GM18502 (cell line): Measurements from ENCODE around the gene GPR39.

ENCODE experiments used
- ATAC-seq: cut with Tn5 transposase; IDR thresholded peaks from one replicate; pipeline ENCODE4 v1.9.1; 2021; ENCODE audit warnings: mild to moderate bottlenecking; ENCODE audit not compliant: unreplicated experiment, poor library complexity

The GPR39 gene

DNA sequence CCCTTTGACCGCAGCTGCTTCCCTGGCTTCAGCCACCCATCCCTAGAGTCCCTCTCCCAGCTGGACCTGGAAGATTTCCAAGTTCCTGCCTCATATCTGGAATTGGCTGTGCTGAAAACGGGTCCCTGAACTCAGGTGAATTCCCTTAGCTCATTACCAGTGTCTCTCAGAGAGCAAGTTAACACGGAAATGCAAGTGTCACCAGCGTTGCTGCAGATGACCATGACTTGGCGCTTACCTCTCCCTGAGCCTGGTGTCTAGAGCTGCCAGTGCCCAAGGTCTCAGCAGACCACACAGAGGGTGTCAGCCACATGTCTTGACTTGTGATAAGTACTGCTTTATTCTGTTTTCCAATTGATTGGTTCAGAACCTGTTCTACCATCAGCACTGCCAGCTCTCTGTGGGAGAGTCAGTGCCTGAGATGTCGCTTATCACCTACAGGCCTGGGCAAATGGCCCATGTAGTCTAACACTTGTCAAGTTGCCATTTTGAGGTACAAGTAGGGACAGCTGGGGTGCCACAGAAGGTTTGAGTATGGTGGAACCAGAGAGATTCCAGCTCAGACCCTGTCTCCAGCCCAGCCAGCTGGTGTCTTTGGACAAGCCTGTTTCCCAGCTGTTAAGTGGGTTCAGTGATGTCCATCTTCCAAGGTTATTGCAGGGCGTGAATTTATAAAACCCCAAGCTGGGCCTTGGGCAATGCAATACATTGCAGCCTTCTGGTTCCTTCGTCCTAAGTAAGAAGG lies 204.7 kb downstream of the GPR39 start:
- ATAC-seq, result no peak

DNA sequence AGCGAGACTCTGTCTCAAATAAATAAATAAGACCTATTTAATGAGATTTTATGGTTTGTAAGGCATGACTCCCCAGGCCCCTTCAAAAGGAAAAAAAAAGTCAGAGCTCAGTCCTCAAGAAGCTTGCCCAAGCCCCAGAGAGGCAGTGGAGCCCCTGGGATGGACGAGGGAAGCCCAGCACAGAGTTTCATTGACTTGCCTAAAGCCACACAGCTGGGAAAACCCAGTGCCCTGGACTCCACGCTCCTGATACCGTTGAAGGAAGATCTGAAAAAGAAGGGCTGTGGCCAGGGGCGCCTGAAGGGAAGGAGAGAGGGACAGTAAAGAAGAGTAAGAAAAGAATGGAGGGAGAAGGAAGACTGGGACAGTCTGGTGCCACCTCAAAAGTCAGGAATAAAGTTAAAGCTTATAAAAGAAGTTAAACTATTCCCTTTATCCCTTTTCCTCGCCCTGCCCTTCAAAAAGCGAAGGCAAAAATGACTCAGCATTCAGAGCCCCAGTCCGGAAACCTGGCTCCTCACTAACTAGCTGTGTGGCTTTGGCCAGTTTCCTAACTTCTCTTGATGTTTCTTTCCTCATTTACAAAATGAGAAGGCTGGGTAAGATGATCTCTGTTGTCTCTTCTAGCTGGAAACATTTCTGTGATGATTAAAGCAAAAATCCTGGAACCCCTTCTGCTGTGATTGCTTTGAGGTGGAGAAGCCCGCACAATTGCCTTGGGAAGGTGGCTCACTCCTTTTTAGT lies 206.7 kb downstream of the GPR39 start:
- ATAC-seq, result no peak

GRCh38 chr2:132627536-132627935 lies 210.9 kb downstream of the GPR39 start:
- no peak for ATAC-seq

DNA sequence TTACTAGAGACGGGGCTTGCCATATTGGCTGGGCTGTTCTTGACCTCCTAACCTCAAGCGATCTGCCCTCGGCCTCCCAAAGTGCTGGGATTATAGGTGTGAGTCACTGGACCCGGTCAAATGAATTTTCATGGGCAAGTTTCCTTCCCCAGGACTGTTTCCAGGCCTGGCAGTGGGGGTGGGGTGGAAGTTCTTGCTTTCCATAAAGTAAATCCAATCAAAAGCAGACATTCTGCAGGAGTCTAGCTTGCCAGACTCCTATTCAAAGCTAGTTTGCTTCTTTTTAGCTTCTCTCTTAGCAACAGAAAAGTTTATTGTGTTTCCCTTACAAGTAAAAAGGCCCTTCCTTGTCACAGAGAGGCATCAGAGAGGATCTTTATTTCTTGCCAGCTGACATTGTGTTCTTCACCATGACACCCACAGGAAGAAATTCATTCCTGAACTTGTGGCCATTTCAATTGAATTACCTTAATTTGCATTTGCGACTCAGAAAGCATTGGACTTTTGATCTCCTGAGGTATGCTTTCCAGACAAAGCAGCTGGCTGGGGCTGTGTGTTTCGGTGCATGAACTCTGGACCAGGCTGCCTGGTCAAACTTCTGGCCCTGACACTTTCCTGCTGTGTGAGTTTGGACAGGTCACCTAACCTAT lies 215.5 kb downstream of the GPR39 start:
- no peak for ATAC-seq

- ATAC-seq, result no peak
These were observed 217.0 kb downstream of the GPR39 start for GRCh38 chr2:132633635-132634034.

GRCh38 chr2:132636346-132636745 lies 219.7 kb downstream of the GPR39 start:
- no peak for ATAC-seq

GRCh38 chr2:132638313-132639040 lies 221.9 kb downstream of the GPR39 start:
- ATAC-seq, result no peak

GRCh38 chr2:132640116-132640515 lies 223.5 kb downstream of the GPR39 start:
- no peak for ATAC-seq

GRCh38 chr2:132641819-132642218 lies 225.2 kb downstream of the GPR39 start:
- ATAC-seq, result no peak

GRCh38 chr2:132642415-132642814 lies 225.8 kb downstream of the GPR39 start:
- no peak for ATAC-seq

DNA sequence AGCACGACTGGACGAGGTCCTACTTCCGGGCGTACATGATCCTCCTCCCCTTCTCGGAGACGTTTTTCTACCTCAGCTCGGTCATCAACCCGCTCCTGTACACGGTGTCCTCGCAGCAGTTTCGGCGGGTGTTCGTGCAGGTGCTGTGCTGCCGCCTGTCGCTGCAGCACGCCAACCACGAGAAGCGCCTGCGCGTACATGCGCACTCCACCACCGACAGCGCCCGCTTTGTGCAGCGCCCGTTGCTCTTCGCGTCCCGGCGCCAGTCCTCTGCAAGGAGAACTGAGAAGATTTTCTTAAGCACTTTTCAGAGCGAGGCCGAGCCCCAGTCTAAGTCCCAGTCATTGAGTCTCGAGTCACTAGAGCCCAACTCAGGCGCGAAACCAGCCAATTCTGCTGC lies 228.6 kb downstream of the GPR39 start:
- ATAC-seq, result peak; percentile 64

GRCh38 chr2:132645722-132646539 lies 229.3 kb downstream of the GPR39 start:
- no peak for ATAC-seq

- no peak for ATAC-seq
These were observed 230.0 kb downstream of the GPR39 start for GRCh38 chr2:132646540-132647108.

- ATAC-seq, result no peak
These were observed 234.8 kb downstream of the GPR39 start for GRCh38 chr2:132651115-132652045.

GRCh38 chr2:132652474-132652873 lies 235.9 kb downstream of the GPR39 start:
- no peak for ATAC-seq

DNA sequence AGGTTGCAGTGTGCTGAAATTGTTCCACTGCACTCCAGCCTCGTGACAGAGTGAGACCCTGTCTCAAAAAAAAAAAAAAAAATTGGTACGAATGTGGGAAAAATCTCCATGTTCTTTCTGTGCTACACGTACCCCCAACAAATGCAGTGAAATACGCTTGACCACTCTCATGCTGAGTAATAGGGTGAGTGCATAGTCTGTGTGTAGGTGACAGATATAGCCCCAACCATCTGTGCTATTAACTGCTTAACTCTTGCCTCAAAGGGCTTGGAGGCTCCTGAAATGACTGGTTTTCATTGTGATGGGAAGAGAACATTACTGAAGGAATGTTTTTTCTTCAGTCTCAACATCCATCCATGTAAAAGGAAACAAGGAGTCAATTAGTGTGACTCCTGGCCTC lies 237.7 kb downstream of the GPR39 start:
- no peak for ATAC-seq

DNA sequence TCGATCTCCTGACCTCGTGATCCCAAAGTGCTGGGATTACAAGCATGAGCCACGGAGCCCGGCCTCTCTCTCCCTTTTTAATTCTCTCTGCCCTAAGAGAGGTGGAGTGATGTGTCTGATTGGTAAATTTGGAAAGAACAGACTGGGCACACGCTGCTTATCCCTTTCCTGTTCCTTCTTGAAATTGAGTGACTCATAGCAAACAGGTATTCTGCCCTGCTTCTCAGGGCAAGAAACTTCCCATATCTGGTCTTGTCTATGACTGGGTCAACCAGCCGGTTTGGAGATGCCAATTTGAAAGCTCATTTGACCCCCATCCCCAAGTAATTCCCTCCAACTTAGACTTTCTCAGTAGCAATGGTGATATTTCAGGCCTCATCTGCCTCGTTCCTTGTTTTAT lies 238.4 kb downstream of the GPR39 start:
- ATAC-seq, result no peak

- no peak for ATAC-seq
These were observed 239.8 kb downstream of the GPR39 start for GRCh38 chr2:132656266-132656975.
